ENCODE data around the gene ZGLP1.

DNA sequence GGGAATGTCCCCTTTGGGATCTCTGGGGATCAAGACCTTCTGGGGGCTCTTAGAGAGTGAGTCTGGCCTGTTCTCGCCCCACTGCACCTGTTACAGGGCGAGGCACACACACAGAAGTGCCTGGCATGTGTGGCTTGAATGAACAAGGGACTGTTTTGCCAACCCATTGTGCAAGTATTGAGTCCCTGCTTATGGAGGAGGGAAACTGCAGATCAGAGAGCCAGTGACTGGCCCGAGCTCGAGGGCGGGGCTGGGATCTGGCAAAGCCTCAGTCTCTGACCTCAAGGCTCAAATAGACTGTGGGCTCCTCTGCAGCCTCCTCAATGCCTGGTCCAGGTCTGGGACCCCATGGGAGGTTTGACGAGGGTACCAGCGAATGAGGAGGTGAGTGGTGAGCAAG lies 18.2 kb upstream of the ZGLP1 start:
- TF ChIP-seq, protein P1, sequence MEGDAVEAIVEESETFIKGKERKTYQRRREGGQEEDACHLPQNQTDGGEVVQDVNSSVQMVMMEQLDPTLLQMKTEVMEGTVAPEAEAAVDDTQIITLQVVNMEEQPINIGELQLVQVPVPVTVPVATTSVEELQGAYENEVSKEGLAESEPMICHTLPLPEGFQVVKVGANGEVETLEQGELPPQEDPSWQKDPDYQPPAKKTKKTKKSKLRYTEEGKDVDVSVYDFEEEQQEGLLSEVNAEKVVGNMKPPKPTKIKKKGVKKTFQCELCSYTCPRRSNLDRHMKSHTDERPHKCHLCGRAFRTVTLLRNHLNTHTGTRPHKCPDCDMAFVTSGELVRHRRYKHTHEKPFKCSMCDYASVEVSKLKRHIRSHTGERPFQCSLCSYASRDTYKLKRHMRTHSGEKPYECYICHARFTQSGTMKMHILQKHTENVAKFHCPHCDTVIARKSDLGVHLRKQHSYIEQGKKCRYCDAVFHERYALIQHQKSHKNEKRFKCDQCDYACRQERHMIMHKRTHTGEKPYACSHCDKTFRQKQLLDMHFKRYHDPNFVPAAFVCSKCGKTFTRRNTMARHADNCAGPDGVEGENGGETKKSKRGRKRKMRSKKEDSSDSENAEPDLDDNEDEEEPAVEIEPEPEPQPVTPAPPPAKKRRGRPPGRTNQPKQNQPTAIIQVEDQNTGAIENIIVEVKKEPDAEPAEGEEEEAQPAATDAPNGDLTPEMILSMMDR (IDR thresholded peaks at IDR 0.05), result no peak
- TF ChIP-seq POLR2A (IDR thresholded peaks at IDR 0.05; ENCODE audit: low read depth), result no peak
- TF ChIP-seq POLR2AphosphoS5 (IDR thresholded peaks at IDR 0.05), result no peak

Measured in esophagus muscularis mucosa (tissue), 3 donors.